GM18951 (cell line): ENCODE data around the gene NAA38.
"Not testable (repeated sequence)": the region's sequence is repeated elsewhere in the genome, so short reads cannot be mapped to it uniquely, and the experiment has no call there.

Source experiments
- POLR2A ChIP-seq: IDR thresholded peaks from 4 replicates; pipeline ENCODE4 v1.6.1; 2011; ENCODE audit warnings: mild to moderate bottlenecking; ENCODE audit not compliant: insufficient read length, insufficient read depth; ENCODE audit errors: extremely low read depth
- in situ Hi-C: fragments of 300-500 bp; cut with MboI; formaldehyde crosslinking; loops from one replicate; pipeline ENCODE4 v1.12.0; 2022; ENCODE audit warnings: low sequenced_read_pairs, mixed read lengths, inconsistent platforms; ENCODE audit not compliant: unreplicated experiment

NAA38 gene

DNA sequence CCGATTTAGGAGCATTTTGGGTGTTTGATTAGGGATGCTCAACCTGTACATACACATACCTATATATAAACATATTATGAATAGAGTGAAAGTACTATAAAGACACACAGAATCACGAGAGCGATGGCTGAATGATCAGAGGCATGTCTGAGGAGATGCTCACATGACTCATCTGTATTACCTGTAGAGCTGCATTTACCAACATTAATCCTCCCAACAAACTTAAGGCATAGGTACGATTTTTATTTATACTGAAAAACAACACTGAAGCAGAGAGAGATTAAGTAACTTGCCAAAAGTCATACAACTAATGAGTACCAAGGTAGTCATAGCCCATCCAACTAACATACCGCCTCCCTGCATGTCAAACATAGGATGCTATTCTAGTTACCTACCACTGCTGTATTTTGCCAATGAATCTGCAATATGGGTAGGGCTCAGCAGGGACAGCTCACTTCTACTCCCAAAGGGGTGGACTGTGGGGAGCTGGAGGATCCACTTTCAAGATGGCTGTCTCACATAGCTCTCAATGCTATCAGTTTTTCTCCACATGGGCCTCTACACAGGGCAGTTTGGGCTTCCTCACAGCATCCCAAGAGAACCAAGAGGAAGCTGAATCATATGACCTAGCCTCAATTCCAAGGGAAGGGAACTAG lies 7.8 kb upstream of the NAA38 start:
- in situ Hi-C loops: no loop called here
- TF ChIP-seq POLR2A: no peak

DNA sequence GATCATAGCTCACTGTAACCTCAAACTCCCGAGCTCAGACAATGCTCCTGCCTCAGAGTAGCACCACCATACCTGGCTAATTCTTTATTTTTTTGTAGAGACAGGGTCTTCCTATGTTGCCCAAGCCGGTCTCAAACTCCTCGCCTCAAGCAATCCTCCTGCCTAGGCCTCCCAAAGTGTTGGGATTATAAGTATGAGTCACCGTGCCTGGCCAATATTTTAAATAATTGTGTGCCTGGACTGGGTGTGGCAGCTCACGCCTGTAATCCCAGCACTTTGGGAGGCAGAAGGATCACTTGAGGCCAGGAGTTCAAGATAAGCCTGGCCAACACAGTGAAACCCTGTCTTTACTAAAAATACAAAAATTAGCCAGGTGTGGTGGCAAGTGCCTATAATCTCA lies 7.0 kb upstream of the NAA38 start:
- in situ Hi-C loops: not testable (repeated sequence)

DNA sequence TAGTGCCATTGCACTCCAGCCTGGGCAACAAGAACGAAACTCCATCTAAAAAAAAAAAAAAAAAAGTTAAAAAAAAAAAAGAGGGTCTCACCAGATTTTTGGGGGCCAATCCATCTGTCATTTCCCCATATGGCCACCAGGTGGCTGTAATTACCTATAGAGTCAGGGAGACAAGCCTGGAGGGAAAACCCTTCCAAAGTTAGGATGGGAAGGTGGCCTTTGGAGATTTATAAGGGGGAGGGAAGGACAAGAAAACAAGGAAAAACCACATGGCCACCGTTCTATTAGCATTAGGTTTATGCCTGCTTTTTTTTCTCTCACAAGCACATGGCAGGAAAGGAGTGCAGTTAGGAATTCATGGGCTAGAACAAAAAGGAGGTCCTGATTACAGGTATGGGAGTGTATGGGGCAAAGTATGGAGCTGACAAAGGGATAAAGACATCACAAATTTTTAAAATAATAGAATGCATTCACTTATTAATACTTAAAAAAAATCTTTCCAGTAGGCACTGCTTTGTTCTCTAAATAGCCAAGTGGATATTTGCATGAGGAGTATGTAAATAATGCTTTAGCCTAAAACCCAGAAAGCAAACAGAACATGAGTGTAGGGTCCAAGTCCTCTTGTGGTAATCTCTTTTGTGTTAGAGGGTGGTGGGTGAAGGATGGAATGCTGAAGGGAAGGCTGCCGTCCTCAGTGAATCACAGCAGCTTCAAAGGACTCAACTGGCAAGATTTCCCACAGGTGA lies 5.5 kb upstream of the NAA38 start:
- in situ Hi-C loops: no loop called here
- no peak for TF ChIP-seq POLR2A

DNA sequence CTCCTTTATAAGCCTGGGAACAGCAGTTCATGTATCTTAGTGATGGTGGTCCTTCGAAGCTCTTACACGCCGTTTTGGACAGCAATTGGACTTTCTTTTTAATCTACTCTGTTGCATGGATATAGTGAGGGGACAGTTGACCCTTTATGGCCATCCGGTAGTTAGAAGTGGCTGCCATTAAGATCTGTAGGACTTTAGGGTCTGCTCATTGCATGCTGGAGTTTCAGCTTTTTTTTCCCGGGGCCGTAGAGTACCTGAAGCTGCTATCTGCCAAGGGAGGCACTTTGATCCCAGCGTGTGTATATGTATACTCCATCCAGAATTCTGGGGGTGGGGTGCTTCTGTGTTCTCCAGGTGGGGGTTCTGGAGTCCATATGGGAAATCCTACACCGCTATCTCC lies 1.7 kb upstream of the NAA38 start:
- in situ Hi-C loops: no loop called here
- no peak for TF ChIP-seq POLR2A

DNA sequence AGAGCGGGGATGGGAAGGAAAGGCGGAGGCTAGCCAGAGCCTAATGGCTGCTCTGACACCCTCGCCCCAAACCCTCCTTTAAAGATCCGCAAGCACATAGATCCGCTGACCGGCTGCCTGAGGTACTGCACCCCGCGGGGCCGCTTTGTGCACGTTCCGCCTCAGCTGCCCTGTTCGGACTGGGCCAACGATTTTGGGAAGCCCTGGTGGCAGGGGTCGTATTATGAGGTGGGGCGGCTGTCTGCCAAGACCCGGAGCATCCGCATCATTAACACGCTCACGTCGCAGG lies 1.1 kb upstream of the NAA38 start:
- no peak for TF ChIP-seq POLR2A
- in situ Hi-C loops: no loop called here

DNA sequence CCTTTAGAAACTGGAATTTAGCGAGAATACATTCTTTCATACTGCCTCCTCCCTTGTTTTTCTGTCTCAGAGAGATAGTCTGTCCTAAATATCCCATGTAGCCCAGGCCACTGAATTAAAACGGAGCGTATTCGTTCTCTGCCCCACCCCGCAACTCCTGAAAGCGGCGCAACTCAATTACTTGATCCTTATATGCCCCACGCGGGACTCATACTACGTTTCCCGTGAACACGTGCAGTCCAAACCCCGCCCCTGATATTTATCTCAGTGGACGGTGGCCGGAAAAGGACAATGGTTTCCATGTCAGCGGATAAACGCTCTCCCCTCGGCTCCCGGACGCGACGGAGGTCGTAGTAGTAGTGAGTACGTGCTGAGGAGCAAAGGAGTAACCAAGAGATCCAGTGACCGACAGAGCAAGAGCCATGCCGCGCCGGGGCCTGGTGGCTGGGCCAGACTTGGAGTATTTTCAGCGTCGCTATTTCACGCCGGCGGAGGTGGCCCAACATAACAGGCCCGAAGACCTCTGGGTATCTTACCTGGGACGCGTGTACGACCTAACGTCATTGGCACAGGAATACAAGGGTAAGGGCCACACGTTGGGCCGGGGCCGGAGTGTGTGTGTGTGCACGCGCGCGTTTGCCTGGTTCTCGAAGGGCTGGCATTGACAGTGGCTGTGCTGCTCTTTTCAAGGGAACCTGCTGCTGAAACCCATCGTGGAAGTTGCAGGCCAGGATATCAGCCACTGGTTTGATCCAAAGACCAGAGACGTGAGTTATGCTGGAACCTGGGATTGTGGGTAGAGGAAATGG lies 558 bp upstream of the NAA38 start, which contains the start of gene CYB5D1:
TSS of gene CYB5D1 (plus strand) at position 291 of the 809 bp plus-strand sequence. CDS start at position 423, 132 bp downstream.
- in situ Hi-C loops: no loop called here
- no peak for TF ChIP-seq POLR2A

DNA sequence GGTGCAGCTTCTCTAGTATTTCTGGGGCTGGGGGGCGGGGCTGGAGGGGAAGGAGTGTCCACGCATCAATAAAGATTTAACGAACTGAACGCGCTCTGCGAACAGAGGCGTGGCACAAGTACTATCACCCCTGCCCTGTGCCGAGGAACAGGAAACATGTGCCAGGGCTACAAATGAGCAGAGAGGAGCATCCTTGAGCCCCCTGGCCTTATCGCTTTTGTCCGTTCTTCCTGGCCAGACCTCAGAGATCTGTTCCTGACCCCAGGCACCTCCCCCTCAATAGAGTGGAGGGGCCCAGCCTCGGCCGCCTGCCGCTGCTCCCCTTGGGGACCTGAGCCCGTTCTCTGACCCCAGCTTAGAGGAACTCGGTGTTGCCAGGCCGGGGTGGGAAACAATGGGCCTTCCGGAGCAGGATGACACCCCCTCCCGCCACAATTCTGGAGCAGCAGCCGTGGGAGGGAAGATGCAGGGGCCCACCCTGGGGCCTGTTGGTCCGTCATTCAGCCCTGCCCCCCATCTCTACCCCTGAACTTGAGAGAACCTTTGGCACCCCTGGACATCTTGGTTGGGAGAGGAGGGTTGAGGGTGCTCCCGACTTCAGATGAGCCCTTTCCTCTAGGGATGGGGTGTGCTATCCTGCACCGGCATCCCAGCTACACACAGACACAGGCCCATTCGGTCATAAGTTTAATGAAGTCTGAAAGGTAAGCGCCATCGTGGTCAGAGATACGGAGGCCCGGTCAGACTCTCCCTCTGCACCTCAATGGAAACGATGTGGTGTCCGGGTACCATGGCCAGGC lies 1.1 kb downstream of the NAA38 start:
- in situ Hi-C loops: no loop called here
- TF ChIP-seq POLR2A: peak; percentile 18

DNA sequence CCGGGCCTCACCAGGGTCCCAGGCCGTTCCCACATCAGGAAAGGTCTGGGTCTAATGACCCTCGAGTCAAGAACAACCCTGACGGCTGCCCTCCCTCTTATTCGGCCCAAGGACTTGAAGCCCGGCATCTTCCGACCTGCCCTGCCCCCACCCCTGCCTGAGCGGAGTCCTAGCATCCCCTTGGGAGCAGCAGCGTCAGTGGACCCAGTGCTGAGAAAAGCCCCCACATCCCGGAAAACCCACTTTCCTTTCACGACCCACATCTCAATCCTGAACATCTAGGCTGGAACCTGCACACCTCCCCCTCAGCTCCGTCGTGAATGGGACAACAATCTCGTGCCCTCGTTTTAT lies 1.7 kb downstream of the NAA38 start:
- in situ Hi-C loops: no loop called here
- TF ChIP-seq POLR2A: no peak

DNA sequence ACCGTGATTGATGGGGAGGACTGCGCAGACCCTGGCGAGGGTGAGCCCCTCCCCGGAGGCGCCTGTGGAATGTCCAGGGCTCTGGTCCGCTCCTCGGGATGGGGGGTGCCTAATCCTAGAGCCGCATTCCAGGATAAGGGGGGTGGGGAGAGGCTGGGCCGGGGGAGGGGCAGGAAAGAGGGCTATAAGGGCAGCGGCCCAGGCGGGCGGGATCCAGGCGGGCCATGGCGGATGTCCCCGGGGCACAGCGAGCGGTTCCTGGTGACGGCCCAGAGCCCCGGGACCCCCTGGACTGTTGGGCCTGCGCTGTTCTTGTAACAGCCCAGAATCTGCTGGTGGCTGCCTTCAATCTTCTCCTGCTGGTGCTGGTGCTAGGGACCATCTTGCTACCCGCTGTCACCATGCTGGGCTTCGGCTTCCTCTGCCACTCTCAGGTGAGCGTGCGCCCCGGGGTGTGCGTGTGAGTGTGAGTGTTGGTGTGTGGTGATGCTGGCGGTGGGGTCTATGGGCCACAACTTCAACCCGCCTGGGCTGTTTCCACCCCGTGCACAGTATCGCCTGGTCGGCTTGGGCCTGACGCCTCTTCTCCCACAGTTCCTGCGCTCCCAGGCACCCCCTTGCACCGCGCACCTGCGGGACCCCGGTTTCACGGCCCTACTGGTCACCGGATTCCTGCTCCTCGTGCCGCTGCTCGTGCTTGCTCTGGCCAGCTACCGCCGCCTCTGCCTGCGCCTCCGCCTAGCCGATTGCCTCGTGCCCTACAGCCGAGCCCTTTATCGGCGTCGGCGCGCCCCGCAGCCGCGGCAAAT lies 2.3 kb downstream of the NAA38 start, which contains the start of gene TMEM88:
TSS of gene TMEM88 (plus strand) at position 216 of the 809 bp plus-strand sequence. CDS start at position 225, 9 bp downstream.
- in situ Hi-C loops: no loop called here

DNA sequence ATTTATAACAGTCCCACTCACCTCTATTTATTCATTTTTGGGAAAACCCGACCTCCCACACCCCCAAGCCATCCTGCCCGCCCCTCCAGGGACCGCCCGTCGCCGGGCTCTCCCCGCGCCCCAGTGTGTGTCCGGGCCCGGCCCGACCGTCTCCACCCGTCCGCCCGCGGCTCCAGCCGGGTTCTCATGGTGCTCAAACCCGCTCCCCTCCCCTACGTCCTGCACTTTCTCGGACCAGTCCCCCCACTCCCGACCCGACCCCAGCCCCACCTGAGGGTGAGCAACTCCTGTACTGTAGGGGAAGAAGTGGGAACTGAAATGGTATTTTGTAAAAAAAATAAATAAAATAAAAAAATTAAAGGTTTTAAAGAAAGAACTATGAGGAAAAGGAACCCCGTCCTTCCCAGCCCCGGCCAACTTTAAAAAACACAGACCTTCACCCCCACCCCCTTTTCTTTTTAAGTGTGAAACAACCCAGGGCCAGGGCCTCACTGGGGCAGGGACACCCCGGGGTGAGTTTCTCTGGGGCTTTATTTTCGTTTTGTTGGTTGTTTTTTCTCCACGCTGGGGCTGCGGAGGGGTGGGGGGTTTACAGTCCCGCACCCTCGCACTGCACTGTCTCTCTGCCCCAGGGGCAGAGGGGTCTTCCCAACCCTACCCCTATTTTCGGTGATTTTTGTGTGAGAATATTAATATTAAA lies 3.1 kb downstream of the NAA38 start:
- in situ Hi-C loops: no loop called here

More for the DNA sequence above, 2.3 kb downstream of the NAA38 start, which contains the start of gene TMEM88:
- peak; percentile 22 for TF ChIP-seq POLR2A

DNA sequence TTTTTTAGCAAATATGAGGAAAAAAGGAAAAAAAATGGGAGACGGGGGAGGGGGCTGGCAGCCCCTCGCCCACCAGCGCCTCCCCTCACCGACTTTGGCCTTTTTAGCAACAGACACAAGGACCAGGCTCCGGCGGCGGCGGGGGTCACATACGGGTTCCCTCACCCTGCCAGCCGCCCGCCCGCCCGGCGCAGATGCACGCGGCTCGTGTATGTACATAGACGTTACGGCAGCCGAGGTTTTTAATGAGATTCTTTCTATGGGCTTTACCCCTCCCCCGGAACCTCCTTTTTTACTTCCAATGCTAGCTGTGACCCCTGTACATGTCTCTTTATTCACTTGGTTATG lies 3.7 kb downstream of the NAA38 start:
- TF ChIP-seq POLR2A: no peak
- in situ Hi-C loops: no loop called here

More for the DNA sequence above, 3.1 kb downstream of the NAA38 start:
- TF ChIP-seq POLR2A: no peak
